IPS-18a (cell line): ENCODE measurements around the gene MSL1.

ENCODE experiments used
- H3K27ac ChIP-seq: one replicate; pipeline ENCODE4 v1.5.1; 2013; ENCODE audit warnings: low read length
- H3K27me3 ChIP-seq: one replicate; pipeline ENCODE4 v1.6.1; 2013; ENCODE audit warnings: mild to moderate bottlenecking, low read length; ENCODE audit not compliant: control insufficient read depth, insufficient read depth
- H3K36me3 ChIP-seq: one replicate; pipeline ENCODE4 v1.6.1; 2013; ENCODE audit warnings: low read depth, low read length; ENCODE audit not compliant: control insufficient read depth
- H3K4me1 ChIP-seq: one replicate; pipeline ENCODE4 v1.6.1; 2013; ENCODE audit warnings: low read depth, low read length; ENCODE audit not compliant: control insufficient read depth
- H3K4me3 ChIP-seq: one replicate; pipeline ENCODE4 v1.5.1; 2013; ENCODE audit warnings: low read length
- H3K9ac ChIP-seq: one replicate; pipeline ENCODE4 v1.6.1; 2013; ENCODE audit warnings: mild to moderate bottlenecking, low read length, moderate library complexity
- H3K9me3 ChIP-seq: one replicate; pipeline ENCODE4 v1.6.1; 2013; ENCODE audit warnings: low read depth, low read length; ENCODE audit not compliant: control insufficient read depth

The MSL1 gene, protein sequence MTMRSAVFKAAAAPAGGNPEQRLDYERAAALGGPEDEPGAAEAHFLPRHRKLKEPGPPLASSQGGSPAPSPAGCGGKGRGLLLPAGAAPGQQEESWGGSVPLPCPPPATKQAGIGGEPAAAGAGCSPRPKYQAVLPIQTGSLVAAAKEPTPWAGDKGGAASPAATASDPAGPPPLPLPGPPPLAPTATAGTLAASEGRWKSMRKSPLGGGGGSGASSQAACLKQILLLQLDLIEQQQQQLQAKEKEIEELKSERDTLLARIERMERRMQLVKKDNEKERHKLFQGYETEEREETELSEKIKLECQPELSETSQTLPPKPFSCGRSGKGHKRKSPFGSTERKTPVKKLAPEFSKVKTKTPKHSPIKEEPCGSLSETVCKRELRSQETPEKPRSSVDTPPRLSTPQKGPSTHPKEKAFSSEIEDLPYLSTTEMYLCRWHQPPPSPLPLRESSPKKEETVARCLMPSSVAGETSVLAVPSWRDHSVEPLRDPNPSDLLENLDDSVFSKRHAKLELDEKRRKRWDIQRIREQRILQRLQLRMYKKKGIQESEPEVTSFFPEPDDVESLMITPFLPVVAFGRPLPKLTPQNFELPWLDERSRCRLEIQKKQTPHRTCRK

DNA sequence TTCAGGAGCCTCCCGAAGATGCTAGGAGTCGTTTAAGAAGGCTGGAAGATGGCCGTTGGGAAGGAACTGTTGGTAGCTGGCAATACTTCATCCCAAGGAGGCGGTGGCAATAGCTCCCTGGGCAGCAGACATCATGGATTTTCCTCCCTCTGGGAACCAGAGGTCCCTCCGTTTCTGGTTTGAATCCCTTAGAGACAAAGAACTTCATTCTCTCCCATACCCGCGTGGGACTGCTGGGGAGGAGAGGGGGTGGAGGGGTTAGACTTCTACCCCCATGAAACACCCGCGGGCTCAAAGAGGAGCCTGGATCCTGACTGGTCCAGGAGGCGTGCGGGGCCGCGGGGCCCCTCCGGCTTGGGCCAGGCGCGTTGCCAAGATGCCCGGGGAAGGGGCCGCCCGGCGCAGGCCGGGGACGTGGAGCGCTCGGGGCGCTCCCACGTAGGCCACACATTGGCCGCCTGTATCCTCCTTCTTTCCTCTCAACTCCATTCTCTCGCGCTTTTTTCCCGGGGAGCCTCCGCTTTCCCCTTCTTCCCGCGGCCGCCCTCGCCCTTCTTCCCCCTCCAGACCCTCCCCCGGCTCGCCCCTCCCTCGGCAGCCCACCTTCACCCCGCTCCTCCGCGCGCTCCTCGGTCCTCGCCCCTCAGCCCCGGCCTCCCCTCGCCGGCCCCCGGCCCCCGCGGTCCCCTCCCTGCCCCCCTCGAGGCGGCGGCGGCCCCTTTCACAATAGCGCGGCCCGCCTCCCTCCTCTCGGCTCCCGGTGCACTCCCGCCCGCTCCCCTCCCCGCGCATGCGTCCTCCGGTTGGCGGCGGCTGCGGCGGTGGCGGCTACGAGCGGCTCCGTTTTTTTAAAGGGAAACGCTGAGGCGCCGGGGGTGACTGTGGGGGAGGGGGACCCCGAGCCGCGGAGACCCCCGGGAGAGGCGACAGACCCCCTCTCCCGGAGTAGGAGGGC lies at the start of gene MSL1:
Gene MSL1, plus strand, starts transcription at position 791 of the 955 bp plus-strand sequence. CDS start 642 bp downstream, outside the sequence.
- Histone ChIP-seq H3K4me3 (peak within 1 kb of the TSS; percentile 99), H3K9ac (peak within 1 kb of the TSS; percentile 97), H3K27ac (peak within 1 kb of the TSS; percentile 96), H3K36me3 (peaks cover 6% of the 10 kb centered on the region), H3K27me3 (no peaks in the 10 kb centered on the region), H3K9me3 (no peaks in the 10 kb centered on the region), H3K4me1 (peaks cover 4% of the 10 kb centered on the region)

DNA sequence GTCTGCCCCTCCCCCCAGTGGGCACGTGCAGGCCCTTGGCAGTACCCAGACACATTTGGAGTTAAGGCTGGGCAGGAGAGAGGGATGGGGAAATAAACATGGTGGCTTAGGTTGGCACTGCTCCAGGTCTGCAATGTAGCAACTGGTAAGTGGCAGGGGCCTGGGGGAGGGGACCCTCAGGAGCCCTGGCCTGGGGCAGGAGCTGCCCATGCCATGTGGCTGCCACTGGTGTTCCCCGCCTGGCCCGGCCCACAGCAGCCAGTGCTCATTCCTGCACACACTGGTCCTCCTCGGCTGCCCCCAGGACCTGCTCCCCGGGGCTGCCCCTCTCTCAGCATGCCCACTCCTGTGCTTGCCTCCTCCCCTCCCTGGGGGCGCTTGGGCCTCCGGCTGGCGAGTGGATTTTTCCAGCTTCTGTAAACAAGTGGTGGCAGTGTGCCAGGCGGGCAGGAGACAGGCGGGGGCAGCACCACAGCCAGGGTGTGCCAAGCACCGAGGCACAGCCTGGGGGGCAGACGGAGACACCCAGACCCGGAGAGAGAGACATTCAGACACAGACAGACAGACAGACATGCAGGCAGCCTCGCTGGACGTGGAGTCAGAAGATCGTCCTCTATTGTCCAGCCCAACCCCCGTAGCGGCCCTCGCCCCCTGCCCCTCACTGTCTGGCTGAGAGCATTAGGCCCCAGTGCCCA lies 49.6 kb upstream of the MSL1 start:
- Histone ChIP-seq H3K27me3 (no peaks in the 10 kb centered on the region), H3K4me1 (peaks cover 43% of the 10 kb centered on the region), H3K9ac (no peak overlapping the region), H3K27ac (no peak overlapping the region), H3K4me3 (no peak overlapping the region), H3K9me3 (no peaks in the 10 kb centered on the region), H3K36me3 (no peaks in the 10 kb centered on the region)

- Histone ChIP-seq H3K9me3 (no peaks in the 10 kb centered on the region), H3K27ac (no peak overlapping the region), H3K27me3 (no peaks in the 10 kb centered on the region), H3K9ac (no peak overlapping the region), H3K4me3 (no peak overlapping the region), H3K4me1 (peaks cover 43% of the 10 kb centered on the region), H3K36me3 (no peaks in the 10 kb centered on the region)
These were observed 48.9 kb upstream of the MSL1 start for GRCh38 chr17:40072735-40073346.

DNA sequence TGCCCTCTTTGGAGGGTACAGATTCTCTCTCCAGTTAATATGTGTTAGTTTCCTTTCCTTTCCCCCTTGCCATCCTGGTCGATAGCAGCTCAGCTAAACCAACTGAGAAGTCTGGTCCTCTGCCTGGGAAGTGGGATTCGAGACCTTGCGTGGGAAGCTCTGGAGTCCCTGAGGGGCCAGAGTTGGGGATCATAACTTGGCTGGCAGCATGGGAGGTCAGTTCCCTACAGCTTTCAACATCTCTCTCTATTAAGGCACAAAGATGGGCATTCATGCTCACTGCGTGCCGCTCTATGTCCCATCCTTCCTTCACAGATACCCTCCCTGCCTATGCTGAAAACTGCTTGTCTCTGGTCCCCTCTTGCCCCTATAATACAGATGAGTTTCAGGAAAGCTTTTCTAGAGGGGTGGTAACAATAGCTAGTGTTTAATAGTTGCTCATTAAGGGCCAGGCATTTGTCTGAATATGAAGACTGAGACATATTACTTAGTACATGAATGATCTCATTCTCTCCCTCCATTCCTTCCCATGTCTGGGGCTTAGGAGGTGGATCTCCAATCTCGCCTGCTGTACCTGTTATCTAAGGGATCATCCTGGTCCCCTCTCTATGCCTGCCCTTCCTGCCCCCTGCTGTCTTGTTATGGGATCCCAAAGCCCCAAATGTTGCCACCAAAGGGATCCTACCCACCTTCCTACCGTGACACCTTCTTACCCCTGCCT lies 48.2 kb upstream of the MSL1 start:
- no peaks in the 10 kb centered on the region for H3K27me3 ChIP-seq
- no peak overlapping the region for H3K9ac ChIP-seq
- H3K4me3 ChIP-seq = no peak overlapping the region
- no peaks in the 10 kb centered on the region for H3K36me3 ChIP-seq
- no peak overlapping the region for H3K27ac ChIP-seq
- H3K4me1 ChIP-seq = peaks cover 38% of the 10 kb centered on the region
- no peaks in the 10 kb centered on the region for H3K9me3 ChIP-seq

- Histone ChIP-seq H3K27ac (no peak overlapping the region), H3K4me1 (peaks cover 34% of the 10 kb centered on the region), H3K4me3 (no peak overlapping the region), H3K36me3 (no peaks in the 10 kb centered on the region), H3K9me3 (no peaks in the 10 kb centered on the region), H3K9ac (no peak overlapping the region), H3K27me3 (no peaks in the 10 kb centered on the region)
These were observed 47.6 kb upstream of the MSL1 start for GRCh38 chr17:40074175-40074512.

DNA sequence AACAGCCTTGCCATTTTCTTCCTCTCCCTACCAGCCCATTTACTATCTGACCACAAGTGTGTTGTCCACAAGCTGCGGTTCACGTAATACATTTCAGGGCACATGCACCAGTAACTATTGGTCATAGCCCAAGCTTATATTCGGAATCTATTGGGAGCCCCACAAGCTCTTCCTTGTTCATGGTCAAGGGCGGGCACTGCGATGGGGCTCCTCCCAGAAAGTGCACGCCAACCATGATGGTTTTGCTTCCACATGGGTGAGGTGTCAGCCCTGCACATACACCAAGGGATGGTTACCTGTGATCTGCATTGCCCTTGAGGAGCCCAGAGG lies 46.9 kb upstream of the MSL1 start:
- Histone ChIP-seq H3K4me1 (peaks cover 27% of the 10 kb centered on the region), H3K27ac (peak overlapping the region; percentile 3), H3K4me3 (no peak overlapping the region), H3K27me3 (no peaks in the 10 kb centered on the region), H3K9ac (no peak overlapping the region), H3K36me3 (no peaks in the 10 kb centered on the region), H3K9me3 (no peaks in the 10 kb centered on the region)

- Histone ChIP-seq H3K4me3 (no peak overlapping the region), H3K36me3 (no peaks in the 10 kb centered on the region), H3K27me3 (no peaks in the 10 kb centered on the region), H3K27ac (peak overlapping the region; percentile 3), H3K9me3 (no peaks in the 10 kb centered on the region), H3K9ac (no peak overlapping the region), H3K4me1 (peaks cover 22% of the 10 kb centered on the region)
These were observed 46.4 kb upstream of the MSL1 start for GRCh38 chr17:40075201-40075941.

DNA sequence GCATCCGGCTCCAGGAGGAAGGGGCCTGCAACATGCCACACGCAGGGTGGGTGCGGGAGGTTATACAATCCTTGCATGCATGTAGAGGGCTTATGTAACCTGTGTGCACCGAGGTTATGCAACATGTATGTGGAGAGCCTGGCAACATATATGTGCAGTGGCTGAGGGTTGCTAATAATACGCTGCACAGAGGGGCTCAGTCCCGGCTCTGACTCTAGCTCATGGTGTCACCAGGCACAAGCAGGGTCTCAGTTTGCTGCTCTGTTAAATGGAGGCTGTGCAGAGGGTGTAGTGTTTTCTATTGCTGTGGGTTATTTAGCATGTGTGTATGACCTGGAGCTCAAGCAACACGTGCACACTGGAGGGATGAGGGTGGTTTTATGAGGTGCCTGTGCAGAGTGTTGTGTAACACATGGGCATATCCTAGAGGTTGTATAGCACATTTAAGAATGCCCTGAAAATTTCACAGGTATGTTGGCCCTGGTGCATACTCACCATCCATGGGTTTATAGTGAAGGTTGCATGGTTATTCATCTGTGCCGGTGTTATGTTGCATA lies 45.8 kb upstream of the MSL1 start:
- Histone ChIP-seq H3K27me3 (no peaks in the 10 kb centered on the region), H3K4me1 (peaks cover 15% of the 10 kb centered on the region), H3K27ac (no peak overlapping the region), H3K4me3 (no peak overlapping the region), H3K9me3 (no peaks in the 10 kb centered on the region), H3K36me3 (no peaks in the 10 kb centered on the region), H3K9ac (no peak overlapping the region)

DNA sequence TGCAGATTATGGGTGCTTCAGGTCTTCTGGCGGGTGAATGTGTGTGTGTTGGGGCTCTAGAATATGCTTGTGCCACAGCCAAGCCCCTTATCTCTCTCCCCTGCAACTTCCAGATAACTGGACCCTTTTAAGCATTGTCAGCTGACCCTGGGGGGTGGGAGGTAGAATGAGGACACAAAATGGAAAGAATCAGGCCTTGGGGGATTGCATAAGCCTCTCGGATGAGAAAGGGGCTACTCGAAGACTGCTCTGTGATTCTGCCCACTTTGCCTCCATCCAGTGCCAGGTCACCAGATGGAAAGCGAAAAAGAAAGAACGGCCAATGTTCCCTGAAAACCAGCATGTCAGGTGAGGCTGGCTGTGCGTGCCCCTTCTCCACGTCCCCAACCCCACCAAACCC lies 45.2 kb upstream of the MSL1 start:
- no peak overlapping the region for H3K4me3 ChIP-seq
- no peak overlapping the region for H3K9ac ChIP-seq
- no peaks in the 10 kb centered on the region for H3K27me3 ChIP-seq
- H3K4me1 ChIP-seq = peaks cover 12% of the 10 kb centered on the region
- no peaks in the 10 kb centered on the region for H3K36me3 ChIP-seq
- H3K27ac ChIP-seq = no peak overlapping the region
- H3K9me3 ChIP-seq = no peaks in the 10 kb centered on the region

GRCh38 chr17:40079545-40079944 lies 42.2 kb upstream of the MSL1 start:
- no peak overlapping the region for H3K4me3 ChIP-seq
- H3K27me3 ChIP-seq = no peaks in the 10 kb centered on the region
- no peaks in the 10 kb centered on the region for H3K36me3 ChIP-seq
- peaks cover 8% of the 10 kb centered on the region for H3K4me1 ChIP-seq
- no peak overlapping the region for H3K9ac ChIP-seq
- no peak overlapping the region for H3K27ac ChIP-seq
- H3K9me3 ChIP-seq = no peaks in the 10 kb centered on the region
